Mucosa of rectum (tissue), 2 donors: ENCODE data around the gene MLPH.

ENCODE experiments used
- H3K27ac ChIP-seq, 2 donors: one replicate each; pipeline ENCODE4 v1.7.0; 2013; ENCODE audit warnings: inconsistent platforms in 2 of 2, low read depth in 2 of 2, low read length in 2 of 2
- H3K27me3 ChIP-seq, 2 donors: one replicate each; pipeline ENCODE4 v1.7.0; 2013; ENCODE audit warnings: low read length in 2 of 2; ENCODE audit not compliant: control insufficient read depth in 2 of 2, insufficient read depth in 2 of 2
- H3K36me3 ChIP-seq, 2 donors: one replicate each; pipeline ENCODE4 v1.7.0; 2013; ENCODE audit warnings: low read length in 2 of 2; ENCODE audit not compliant: control insufficient read depth in 2 of 2, insufficient read depth in 2 of 2
- H3K4me1 ChIP-seq, 2 donors: one replicate each; pipeline ENCODE4 v1.7.0; 2013; ENCODE audit warnings: low read length in 2 of 2, mild to moderate bottlenecking in 1 of 2; ENCODE audit not compliant: control insufficient read depth in 2 of 2, insufficient read depth in 2 of 2
- H3K4me3 ChIP-seq, 2 donors: one replicate each; pipeline ENCODE4 v1.7.0; 2013; ENCODE audit warnings: low read length in 2 of 2
- H3K9ac ChIP-seq, 2 donors: one replicate each; pipeline ENCODE4 v1.7.0; 2013; ENCODE audit warnings: low read length in 2 of 2, low read depth in 1 of 2, mild to moderate bottlenecking in 1 of 2
- H3K9me3 ChIP-seq, 2 donors: one replicate each; pipeline ENCODE4 v1.7.0; 2013; ENCODE audit warnings: low read length in 2 of 2; ENCODE audit not compliant: control insufficient read depth in 2 of 2
- donor health status: healthy.
- donor health status: Normal muscosa, but diverticular disease.

MLPH gene

DNA sequence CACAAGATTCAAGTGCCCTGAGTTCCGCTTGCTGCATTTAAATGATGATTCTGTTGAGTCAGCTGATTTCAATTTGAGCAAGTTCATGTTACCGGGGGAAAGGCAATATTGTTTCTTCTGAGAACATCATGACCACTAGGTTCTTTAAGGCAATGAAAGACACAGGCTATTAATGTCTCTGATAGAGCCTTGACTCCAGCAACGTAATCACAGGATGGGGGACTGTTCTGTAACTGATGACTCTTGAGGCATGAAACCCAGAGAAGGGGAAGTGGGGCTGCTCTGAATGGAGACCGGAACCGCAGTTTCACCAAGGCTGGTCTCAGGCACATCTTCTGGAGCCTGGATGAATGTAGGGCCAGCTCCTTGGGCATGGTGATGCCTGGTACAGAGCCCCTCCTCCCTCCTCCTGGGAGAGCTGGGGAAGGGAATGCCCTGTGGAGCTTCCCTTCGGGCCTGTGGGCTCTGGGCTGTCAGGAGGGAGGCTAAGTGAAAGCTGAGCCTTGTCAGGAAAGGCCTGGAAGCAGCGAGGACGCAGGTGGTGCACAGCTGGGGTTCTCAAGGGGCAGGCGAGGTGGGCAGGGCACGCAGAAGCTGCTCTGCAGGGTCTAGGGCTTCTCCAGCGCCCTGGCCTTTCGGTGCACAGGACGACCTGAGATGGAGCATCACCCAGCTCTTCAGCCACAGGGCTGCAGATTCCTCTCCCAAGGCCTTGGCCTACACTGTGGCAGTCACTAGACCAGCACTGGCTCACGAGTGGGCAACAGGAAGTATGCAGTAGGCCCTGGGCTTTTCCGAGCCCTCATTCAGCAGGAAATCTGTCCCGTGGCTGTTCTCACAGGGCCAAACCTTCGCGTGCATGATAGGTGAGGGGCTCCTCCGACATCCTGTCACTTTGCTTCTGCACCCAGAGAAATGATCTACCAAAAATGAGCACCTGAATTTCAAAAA, 42.7 kb downstream of the MLPH start:
- Histone ChIP-seq H3K27ac (no peak overlapping the region), H3K27me3 (no peaks in the 10 kb centered on the region)

GRCh38 chr2:237530472-237531433, 43.7 kb downstream of the MLPH start:
- peaks cover 20 to 37% of the 10 kb centered on the region in 2 donors for H3K36me3 ChIP-seq
- no peaks in the 10 kb centered on the region for H3K9me3 ChIP-seq
- H3K4me3 ChIP-seq: no peak overlapping the region
- no peak overlapping the region for H3K27ac ChIP-seq
- H3K27me3 ChIP-seq: no peaks in the 10 kb centered on the region
- H3K4me1 ChIP-seq: peaks cover 0 to 3% of the 10 kb centered on the region in 2 donors
- no peak overlapping the region for H3K9ac ChIP-seq

More for the DNA sequence above, 42.7 kb downstream of the MLPH start:
- H3K36me3 ChIP-seq: peaks cover 18 to 39% of the 10 kb centered on the region in 2 donors
- H3K9ac ChIP-seq: no peak overlapping the region
- H3K4me1 ChIP-seq: peaks cover 0 to 3% of the 10 kb centered on the region in 2 donors
- H3K4me3 ChIP-seq: no peak overlapping the region
- no peaks in the 10 kb centered on the region for H3K9me3 ChIP-seq

GRCh38 chr2:237532160-237532559, 45.1 kb downstream of the MLPH start:
- Histone ChIP-seq H3K27me3 (no peaks in the 10 kb centered on the region), H3K9me3 (no peaks in the 10 kb centered on the region), H3K27ac (no peak overlapping the region), H3K4me1 (peaks cover 0 to 3% of the 10 kb centered on the region in 2 donors), H3K36me3 (peaks cover 11 to 36% of the 10 kb centered on the region in 2 donors), H3K4me3 (no peak overlapping the region), H3K9ac (no peak overlapping the region)

GRCh38 chr2:237533668-237534161, 46.7 kb downstream of the MLPH start:
- Histone ChIP-seq H3K27me3 (no peaks in the 10 kb centered on the region), H3K9me3 (no peaks in the 10 kb centered on the region), H3K27ac (no peak overlapping the region), H3K9ac (no peak overlapping the region), H3K36me3 (peaks cover 5 to 36% of the 10 kb centered on the region in 2 donors), H3K4me3 (no peak overlapping the region), H3K4me1 (peaks cover 0 to 3% of the 10 kb centered on the region in 2 donors)

GRCh38 chr2:237534380-237534779, 47.3 kb downstream of the MLPH start:
- Histone ChIP-seq H3K27me3 (no peaks in the 10 kb centered on the region), H3K9me3 (no peaks in the 10 kb centered on the region), H3K27ac (no peak overlapping the region), H3K4me3 (no peak overlapping the region), H3K9ac (no peak overlapping the region), H3K4me1 (peaks cover 0 to 3% of the 10 kb centered on the region in 2 donors), H3K36me3 (peaks cover 4 to 36% of the 10 kb centered on the region in 2 donors)

- Histone ChIP-seq H3K4me1 (peaks cover 2 to 11% of the 10 kb centered on the region in 2 donors), H3K27me3 (no peaks in the 10 kb centered on the region), H3K4me3 (no peak overlapping the region), H3K9me3 (no peaks in the 10 kb centered on the region), H3K27ac (no peak overlapping the region), H3K9ac (no peak overlapping the region), H3K36me3 (peaks cover 4 to 30% of the 10 kb centered on the region in 2 donors)
These were observed 48.5 kb downstream of the MLPH start for GRCh38 chr2:237535385-237536082.

DNA sequence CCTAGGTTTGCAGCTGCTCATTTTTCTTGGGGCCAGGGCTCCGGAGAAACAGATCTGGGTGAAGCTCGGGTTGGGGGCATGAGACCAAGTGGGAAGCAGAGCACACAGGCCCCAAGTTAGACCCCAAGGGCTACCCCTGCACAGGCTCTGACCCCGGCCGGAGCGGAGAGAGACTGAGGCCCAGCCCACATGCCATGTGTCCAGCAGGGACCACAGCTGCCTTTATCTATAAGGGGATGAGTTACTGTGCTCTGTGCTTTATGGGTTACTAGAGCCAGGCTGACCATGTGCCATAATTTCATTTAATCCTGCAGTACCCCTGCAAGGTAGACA, 49.0 kb downstream of the MLPH start:
- Histone ChIP-seq H3K36me3 (peaks cover 4 to 30% of the 10 kb centered on the region in 2 donors), H3K4me1 (peaks cover 7 to 16% of the 10 kb centered on the region in 2 donors), H3K9me3 (no peaks in the 10 kb centered on the region), H3K4me3 (no peak overlapping the region), H3K27ac (no peak overlapping the region), H3K9ac (no peak overlapping the region), H3K27me3 (no peaks in the 10 kb centered on the region)

DNA sequence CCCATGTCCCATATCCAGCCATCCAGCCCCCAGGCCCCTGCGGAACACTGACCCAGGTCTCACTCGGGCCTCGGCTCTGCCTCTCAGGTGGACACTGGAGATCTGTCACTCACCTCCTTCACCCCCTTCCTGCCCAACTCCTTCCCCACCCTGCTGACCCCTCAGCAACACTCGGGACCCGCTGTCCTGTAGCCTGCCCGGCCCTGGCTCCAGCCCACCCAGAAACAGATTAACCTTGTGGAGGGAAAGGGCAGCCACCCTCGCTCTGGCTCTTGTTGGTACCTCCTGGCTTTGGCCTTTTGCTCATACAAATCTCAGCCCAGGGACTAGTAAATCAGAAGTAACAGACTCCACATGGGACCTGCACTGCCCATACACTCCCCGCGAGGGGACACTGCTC, 49.6 kb downstream of the MLPH start:
- H3K27ac ChIP-seq: no peak overlapping the region
- peaks cover 4 to 30% of the 10 kb centered on the region in 2 donors for H3K36me3 ChIP-seq
- no peak overlapping the region for H3K9ac ChIP-seq
- no peaks in the 10 kb centered on the region for H3K27me3 ChIP-seq
- H3K9me3 ChIP-seq: no peaks in the 10 kb centered on the region
- peaks cover 8 to 21% of the 10 kb centered on the region in 2 donors for H3K4me1 ChIP-seq
- no peak overlapping the region for H3K4me3 ChIP-seq

- H3K9ac ChIP-seq: no peak overlapping the region
- no peaks in the 10 kb centered on the region for H3K9me3 ChIP-seq
- no peak overlapping the region for H3K27ac ChIP-seq
- no peak overlapping the region for H3K4me3 ChIP-seq
- H3K4me1 ChIP-seq: peaks cover 8 to 21% of the 10 kb centered on the region in 2 donors
- H3K36me3 ChIP-seq: peaks cover 2 to 25% of the 10 kb centered on the region in 2 donors
- no peaks in the 10 kb centered on the region for H3K27me3 ChIP-seq
These were observed 51.1 kb downstream of the MLPH start for GRCh38 chr2:237538001-237538720.
